Upper lobe of left lung (tissue), 4 donors: ENCODE measurements around the gene TJP2.

Experiments
- EP300 ChIP-seq, 4 donors: sonication (generic); formaldehyde crosslinking; IDR thresholded peaks; one replicate each; pipeline ENCODE4 v1.5.1; 2017; ENCODE audit warnings: antibody characterized with exemption in 4 of 4, control low read depth in 2 of 4
- POLR2AphosphoS5 ChIP-seq, 2 donors: sonication (generic); formaldehyde crosslinking; IDR thresholded peaks; one replicate each; pipeline ENCODE4 v1.5.1; 2017; ENCODE audit warnings: antibody characterized with exemption in 2 of 2
- TF ChIP-seq, protein P1 (sequence below), 6 experiments: fragments of 450-650 bp in 4 of 6; fragments of 200-600 bp in 2 of 6; sonication (generic) in 2 of 6; IDR thresholded peaks; one replicate each; pipeline ENCODE4 v1.5.1; 2016 to 2019; ENCODE audit warnings: antibody characterized with exemption in 6 of 6

DNA sequence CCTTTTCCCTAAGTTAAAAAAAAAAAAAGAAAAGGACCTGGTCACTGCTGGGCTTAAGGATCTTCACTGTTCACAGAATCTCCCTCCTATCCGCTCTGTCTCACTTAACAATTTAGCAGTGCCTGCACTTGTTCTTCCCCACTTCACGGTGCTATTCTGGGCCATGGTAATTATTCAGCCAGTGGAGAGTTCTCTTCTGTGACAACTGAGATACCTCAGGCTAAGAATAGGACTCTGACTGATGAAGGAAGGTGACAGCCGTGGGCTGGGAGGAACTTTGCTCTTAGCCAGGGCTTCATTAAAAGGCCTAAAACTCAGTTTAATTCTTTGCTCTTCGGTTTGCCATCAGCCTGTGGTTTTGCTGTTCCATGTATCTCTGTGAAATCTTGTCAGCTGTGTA, 99.1 kb downstream of the TJP2 start:
- TF ChIP-seq, protein P1, sequence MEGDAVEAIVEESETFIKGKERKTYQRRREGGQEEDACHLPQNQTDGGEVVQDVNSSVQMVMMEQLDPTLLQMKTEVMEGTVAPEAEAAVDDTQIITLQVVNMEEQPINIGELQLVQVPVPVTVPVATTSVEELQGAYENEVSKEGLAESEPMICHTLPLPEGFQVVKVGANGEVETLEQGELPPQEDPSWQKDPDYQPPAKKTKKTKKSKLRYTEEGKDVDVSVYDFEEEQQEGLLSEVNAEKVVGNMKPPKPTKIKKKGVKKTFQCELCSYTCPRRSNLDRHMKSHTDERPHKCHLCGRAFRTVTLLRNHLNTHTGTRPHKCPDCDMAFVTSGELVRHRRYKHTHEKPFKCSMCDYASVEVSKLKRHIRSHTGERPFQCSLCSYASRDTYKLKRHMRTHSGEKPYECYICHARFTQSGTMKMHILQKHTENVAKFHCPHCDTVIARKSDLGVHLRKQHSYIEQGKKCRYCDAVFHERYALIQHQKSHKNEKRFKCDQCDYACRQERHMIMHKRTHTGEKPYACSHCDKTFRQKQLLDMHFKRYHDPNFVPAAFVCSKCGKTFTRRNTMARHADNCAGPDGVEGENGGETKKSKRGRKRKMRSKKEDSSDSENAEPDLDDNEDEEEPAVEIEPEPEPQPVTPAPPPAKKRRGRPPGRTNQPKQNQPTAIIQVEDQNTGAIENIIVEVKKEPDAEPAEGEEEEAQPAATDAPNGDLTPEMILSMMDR (IDR thresholded peaks at IDR 0.05), result no peak
- no peak for TF ChIP-seq POLR2AphosphoS5 (IDR thresholded peaks at IDR 0.05)
- no peak for TF ChIP-seq EP300 (IDR thresholded peaks at IDR 0.05)
